K562 (cell line): ENCODE data around the gene FBXO44. TPM values are rescaled to one million over a fixed set of nuclear protein-coding genes. Genes with fewer than 3 reads are reported as not detected.

Experiments
- polyA plus RNA-seq, 8 experiments: library from polyadenylated mRNA; depleted of rRNA in 4 of 8; stranded (reverse) in 5 of 8; unstranded in 3 of 8; fragments of >200 nt; fragmentation: Nextera tagmentation in 2 of 8; fragmentation: Illumina TruSeq in 1 of 8; extraction: Ambion mirVana in 2 of 8; extraction: Trizol in 1 of 8; gene quantifications; 2 replicates each; pipeline versions ENCODE4 v1.2.1 to v1.2.3, GENCODE V29; 2011 to 2014; ENCODE audit warnings: inconsistent platforms in 1 of 8, missing spikeins in 1 of 8
- total RNA-seq, 7 experiments: library from RNA; depleted of rRNA in 6 of 7; stranded (reverse); fragments of >200 nt in 6 of 7; fragmentation: Illumina TruSeq in 2 of 7; extraction: Trizol in 2 of 7; gene quantifications; 2 replicates each; pipeline versions ENCODE4 v1.2.1 to v1.2.3, GENCODE V29; 2011 to 2021; ENCODE audit warnings: low replicate concordance in 1 of 7

FBXO44 gene
- total and polyA plus RNA-seq, 9 of the 15 experiments (the other 6 are each of a cell fraction or from before 2014, with no cell fraction given): 0.69 to 20.9 (median 6.7) TPM

Other genes starting within 250 kb of the FBXO44 start
Only the 7 nearest of the 11 such genes appear.
- 1.1 and 1.9 TPM in 2 replicates for gene FBXO2, start 448 bp upstream of the FBXO44 start, total RNA-seq (2014; rRNA removed)
- 0.16 and 0.25 TPM in 2 replicates for gene FBXO2, start 448 bp upstream of the FBXO44 start, total RNA-seq (2014; rRNA removed; fragmentation: Illumina TruSeq; extraction: Trizol)
- 0.22 and 0.41 TPM in 2 replicates for gene FBXO2, start 448 bp upstream of the FBXO44 start, total RNA-seq (2015; rRNA removed; fragmentation: Illumina TruSeq; extraction: Trizol)
- 1.4 and 1.7 TPM in 2 replicates for gene FBXO2, start 448 bp upstream of the FBXO44 start, total RNA-seq (2021)
- 1.1 and 2.8 TPM in 2 replicates for gene FBXO2, start 448 bp upstream of the FBXO44 start, polyA plus RNA-seq (2011; rRNA removed)
- 0.27 and 0.46 TPM in 2 replicates for gene FBXO2, start 448 bp upstream of the FBXO44 start, polyA plus RNA-seq (2014; fragmentation: Illumina TruSeq; extraction: Trizol)
- under 1 TPM; 0.04 to 0.27 TPM for gene FBXO2, start 448 bp upstream of the FBXO44 start, polyA plus RNA-seq (2014; fragmentation: Nextera tagmentation; extraction: Ambion mirVana)
- gene FBXO2, start 448 bp upstream of the FBXO44 start, polyA plus RNA-seq (2014; rRNA removed): 1.6 and 2.2 TPM in 2 replicates
- gene FBXO6, start 9.3 kb downstream of the FBXO44 start, total RNA-seq (2014; rRNA removed): 44.1 and 44.9 TPM in 2 replicates
- 9.6 and 15.2 TPM in 2 replicates for gene FBXO6, start 9.3 kb downstream of the FBXO44 start, total RNA-seq (2014; rRNA removed; fragmentation: Illumina TruSeq; extraction: Trizol)
- 23.8 and 24.5 TPM in 2 replicates for gene FBXO6, start 9.3 kb downstream of the FBXO44 start, total RNA-seq (2015; rRNA removed; fragmentation: Illumina TruSeq; extraction: Trizol)
- gene FBXO6, start 9.3 kb downstream of the FBXO44 start, total RNA-seq (2021): 23.2 and 24.9 TPM in 2 replicates
- 35.2 and 64.0 TPM in 2 replicates for gene FBXO6, start 9.3 kb downstream of the FBXO44 start, polyA plus RNA-seq (2011; rRNA removed)
- 34.1 and 34.7 TPM in 2 replicates for gene FBXO6, start 9.3 kb downstream of the FBXO44 start, polyA plus RNA-seq (2014; fragmentation: Illumina TruSeq; extraction: Trizol)
- gene FBXO6, start 9.3 kb downstream of the FBXO44 start, polyA plus RNA-seq (2014; fragmentation: Nextera tagmentation; extraction: Ambion mirVana): 10 to 100 TPM; 10.6 to 16.4 TPM
- gene FBXO6, start 9.3 kb downstream of the FBXO44 start, polyA plus RNA-seq (2014; rRNA removed): 45.8 and 49.6 TPM in 2 replicates
- 286 and 326 TPM in 2 replicates for gene MAD2L2, start 26.3 kb downstream of the FBXO44 start, total RNA-seq (2014; rRNA removed)
- gene MAD2L2, start 26.3 kb downstream of the FBXO44 start, total RNA-seq (2014; rRNA removed; fragmentation: Illumina TruSeq; extraction: Trizol): 69.7 and 100 TPM in 2 replicates
- 143 TPM in 2 replicates for gene MAD2L2, start 26.3 kb downstream of the FBXO44 start, total RNA-seq (2015; rRNA removed; fragmentation: Illumina TruSeq; extraction: Trizol)
- 211 and 212 TPM in 2 replicates for gene MAD2L2, start 26.3 kb downstream of the FBXO44 start, total RNA-seq (2021)
- gene MAD2L2, start 26.3 kb downstream of the FBXO44 start, polyA plus RNA-seq (2011; rRNA removed): 138 and 190 TPM in 2 replicates
- gene MAD2L2, start 26.3 kb downstream of the FBXO44 start, polyA plus RNA-seq (2014; fragmentation: Illumina TruSeq; extraction: Trizol): 185 and 189 TPM in 2 replicates
- 10 to 100 TPM; 12.4 to 25.9 TPM for gene MAD2L2, start 26.3 kb downstream of the FBXO44 start, polyA plus RNA-seq (2014; fragmentation: Nextera tagmentation; extraction: Ambion mirVana)
- gene MAD2L2, start 26.3 kb downstream of the FBXO44 start, polyA plus RNA-seq (2014; rRNA removed): 270 and 279 TPM in 2 replicates
- gene DRAXIN, start 36.8 kb downstream of the FBXO44 start, total RNA-seq (2014; rRNA removed): not detected in 2 replicates
- gene DRAXIN, start 36.8 kb downstream of the FBXO44 start, total RNA-seq (2014; rRNA removed; fragmentation: Illumina TruSeq; extraction: Trizol): 0.04 TPM in 1 of 2 replicates, not detected in the other
- gene DRAXIN, start 36.8 kb downstream of the FBXO44 start, total RNA-seq (2015; rRNA removed; fragmentation: Illumina TruSeq; extraction: Trizol): under 0.01 TPM in 1 of 2 replicates, not detected in the other
- not detected in 2 replicates for gene DRAXIN, start 36.8 kb downstream of the FBXO44 start, total RNA-seq (2021)
- gene DRAXIN, start 36.8 kb downstream of the FBXO44 start, polyA plus RNA-seq (2011; rRNA removed): 0.01 TPM in 1 of 2 replicates, not detected in the other
- gene DRAXIN, start 36.8 kb downstream of the FBXO44 start, polyA plus RNA-seq (2014; fragmentation: Illumina TruSeq; extraction: Trizol): not detected in 2 replicates
- under 1 TPM in 1 of 2 experiments, not detected in 1; 0.01 TPM for gene DRAXIN, start 36.8 kb downstream of the FBXO44 start, polyA plus RNA-seq (2014; fragmentation: Nextera tagmentation; extraction: Ambion mirVana)
- gene DRAXIN, start 36.8 kb downstream of the FBXO44 start, polyA plus RNA-seq (2014; rRNA removed): 0.01 TPM in 1 of 2 replicates, not detected in the other
- 89.3 and 118 TPM in 2 replicates for gene AGTRAP, start 81.3 kb downstream of the FBXO44 start, total RNA-seq (2014; rRNA removed)
- gene AGTRAP, start 81.3 kb downstream of the FBXO44 start, total RNA-seq (2014; rRNA removed; fragmentation: Illumina TruSeq; extraction: Trizol): 15.5 and 26.8 TPM in 2 replicates
- 53.7 and 57.5 TPM in 2 replicates for gene AGTRAP, start 81.3 kb downstream of the FBXO44 start, total RNA-seq (2015; rRNA removed; fragmentation: Illumina TruSeq; extraction: Trizol)
- 81.6 and 85.8 TPM in 2 replicates for gene AGTRAP, start 81.3 kb downstream of the FBXO44 start, total RNA-seq (2021)
- gene AGTRAP, start 81.3 kb downstream of the FBXO44 start, polyA plus RNA-seq (2011; rRNA removed): 48.5 and 76.2 TPM in 2 replicates
- gene AGTRAP, start 81.3 kb downstream of the FBXO44 start, polyA plus RNA-seq (2014; fragmentation: Illumina TruSeq; extraction: Trizol): 81.4 and 99.0 TPM in 2 replicates
- 10 to 100 TPM; 31.4 to 51.5 TPM for gene AGTRAP, start 81.3 kb downstream of the FBXO44 start, polyA plus RNA-seq (2014; fragmentation: Nextera tagmentation; extraction: Ambion mirVana)
- 105 TPM in 2 replicates for gene AGTRAP, start 81.3 kb downstream of the FBXO44 start, polyA plus RNA-seq (2014; rRNA removed)
- gene C1orf167, start 107.3 kb downstream of the FBXO44 start, total RNA-seq (2014; rRNA removed): 0.37 and 0.73 TPM in 2 replicates
- gene C1orf167, start 107.3 kb downstream of the FBXO44 start, total RNA-seq (2014; rRNA removed; fragmentation: Illumina TruSeq; extraction: Trizol): 0.10 and 0.29 TPM in 2 replicates
- 0.22 and 0.53 TPM in 2 replicates for gene C1orf167, start 107.3 kb downstream of the FBXO44 start, total RNA-seq (2015; rRNA removed; fragmentation: Illumina TruSeq; extraction: Trizol)
- 0.82 and 1.2 TPM in 2 replicates for gene C1orf167, start 107.3 kb downstream of the FBXO44 start, total RNA-seq (2021)
- 0.29 and 0.73 TPM in 2 replicates for gene C1orf167, start 107.3 kb downstream of the FBXO44 start, polyA plus RNA-seq (2011; rRNA removed)
- 0.29 and 0.31 TPM in 2 replicates for gene C1orf167, start 107.3 kb downstream of the FBXO44 start, polyA plus RNA-seq (2014; fragmentation: Illumina TruSeq; extraction: Trizol)
- gene C1orf167, start 107.3 kb downstream of the FBXO44 start, polyA plus RNA-seq (2014; fragmentation: Nextera tagmentation; extraction: Ambion mirVana): not detected
- gene C1orf167, start 107.3 kb downstream of the FBXO44 start, polyA plus RNA-seq (2014; rRNA removed): 0.86 and 0.94 TPM in 2 replicates
- 77.9 and 94.5 TPM in 2 replicates for gene MTHFR, start 151.1 kb downstream of the FBXO44 start, total RNA-seq (2014; rRNA removed)
- 45.3 and 45.6 TPM in 2 replicates for gene MTHFR, start 151.1 kb downstream of the FBXO44 start, total RNA-seq (2014; rRNA removed; fragmentation: Illumina TruSeq; extraction: Trizol)
- gene MTHFR, start 151.1 kb downstream of the FBXO44 start, total RNA-seq (2015; rRNA removed; fragmentation: Illumina TruSeq; extraction: Trizol): 65.4 and 66.1 TPM in 2 replicates
- gene MTHFR, start 151.1 kb downstream of the FBXO44 start, total RNA-seq (2021): 94.1 and 104 TPM in 2 replicates
- 47.6 and 56.6 TPM in 2 replicates for gene MTHFR, start 151.1 kb downstream of the FBXO44 start, polyA plus RNA-seq (2011; rRNA removed)
- gene MTHFR, start 151.1 kb downstream of the FBXO44 start, polyA plus RNA-seq (2014; fragmentation: Illumina TruSeq; extraction: Trizol): 62.6 and 78.7 TPM in 2 replicates
- gene MTHFR, start 151.1 kb downstream of the FBXO44 start, polyA plus RNA-seq (2014; fragmentation: Nextera tagmentation; extraction: Ambion mirVana): 1 to 10 TPM; 5.0 to 5.4 TPM
- gene MTHFR, start 151.1 kb downstream of the FBXO44 start, polyA plus RNA-seq (2014; rRNA removed): 57.3 and 72.7 TPM in 2 replicates